Frontal cortex (tissue), 4 donors: ENCODE measurements around the gene ABCG1. TPM values are rescaled to one million over a fixed set of nuclear protein-coding genes. Genes with fewer than 3 reads are reported as not detected.

Experiments
- DNase-seq, 2 donors: peaks; one replicate each; pipeline ENCODE4 v3.0.0; 2012; ENCODE audit warnings: low spot score in 2 of 2
- FAIRE-seq: peaks from 2 replicates; lab custom pipeline; 2012; peaks lifted over from hg19 to GRCh38; lab: Jason Lieb, UNC
- total RNA-seq: library from RNA; depleted of rRNA; stranded (reverse); fragments of >200 nt; gene quantifications from one replicate; pipeline ENCODE4 v1.2.3, GENCODE V29; 2014
- donor health status: control.
- donor health status: control.
- donor health status: control.

ABCG1 gene
- total RNA-seq, 1 donor from 2014 or later: 13.0 TPM

DNA sequence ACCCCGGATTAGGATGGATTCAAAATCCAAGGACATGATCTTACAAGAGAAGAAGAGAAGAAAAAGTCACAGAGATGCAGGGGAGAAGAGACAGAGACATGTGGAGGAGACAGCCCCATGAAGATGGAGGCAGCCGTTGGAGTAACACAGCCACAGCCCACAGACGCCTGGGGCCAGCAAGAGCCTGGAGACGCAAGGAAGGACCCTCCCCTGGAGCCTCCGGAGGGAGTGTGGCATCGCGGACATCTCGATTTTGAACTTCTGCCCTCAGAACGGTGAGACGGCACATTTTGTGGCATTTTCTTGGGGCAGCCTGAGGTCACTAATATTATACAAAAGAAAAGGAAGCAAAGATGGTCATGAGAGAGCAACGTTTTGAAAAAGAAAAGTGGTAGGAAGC is 28.8 kb downstream of the ABCG1 start:
- DNase-seq (no peak), FAIRE-seq (no peak)

DNA sequence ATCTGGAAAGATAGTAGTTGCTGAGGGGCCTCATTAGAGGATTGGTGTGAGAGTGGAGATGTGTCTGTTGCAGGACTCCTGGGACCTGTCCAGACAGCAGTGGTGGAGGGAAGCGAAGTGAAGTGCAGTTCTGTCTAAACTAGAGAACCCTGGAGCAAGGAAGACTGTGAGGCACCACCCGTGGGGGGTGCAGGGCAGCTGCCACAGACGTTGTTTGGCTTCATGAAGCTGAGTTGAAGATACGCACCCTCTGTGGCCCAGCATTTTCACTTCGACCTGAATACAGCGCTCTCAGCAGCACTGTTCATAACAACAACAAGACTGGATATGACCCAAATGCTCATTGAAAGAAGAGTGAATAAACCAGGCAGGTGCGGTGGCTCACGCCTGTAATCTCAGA is 29.3 kb downstream of the ABCG1 start:
- no peak for DNase-seq
- no peak for FAIRE-seq

DNA sequence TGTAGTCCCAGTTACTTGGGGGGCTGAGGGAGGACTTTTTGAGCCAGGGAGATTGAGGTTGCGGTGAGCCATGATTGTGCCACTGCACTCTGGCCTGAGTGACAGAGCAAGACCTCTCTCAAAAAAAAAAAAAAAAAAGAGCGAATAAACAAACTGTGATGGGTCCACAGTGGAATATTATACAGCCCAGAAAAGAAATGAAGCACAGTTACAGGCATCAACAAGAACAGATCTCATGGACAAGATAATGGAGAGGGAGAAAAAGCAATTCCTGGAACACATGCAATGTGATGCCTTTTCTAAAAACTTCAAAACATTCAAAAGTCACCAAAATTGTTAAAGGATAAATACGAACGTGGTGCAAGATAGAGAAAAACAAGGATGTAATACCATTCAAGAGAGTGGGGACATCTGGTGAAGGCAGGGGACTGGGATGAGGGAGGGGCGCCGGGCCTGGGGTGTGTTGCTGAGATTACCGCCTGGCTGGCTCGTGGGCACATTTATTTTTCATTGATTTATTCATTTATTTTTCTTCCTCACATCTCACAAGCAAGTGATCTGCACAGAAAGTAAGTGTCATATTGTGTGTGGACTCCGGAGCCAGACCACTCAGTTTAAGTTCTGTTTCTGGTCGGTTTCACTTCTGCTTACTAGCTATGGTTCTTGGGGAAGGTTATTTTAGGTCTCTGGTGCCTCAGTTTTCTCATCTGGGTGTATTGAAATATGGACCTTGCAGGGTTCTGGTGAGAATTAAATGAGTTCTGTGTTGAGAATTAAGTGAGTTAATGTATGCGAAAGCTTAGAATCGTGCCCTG is 30.1 kb downstream of the ABCG1 start:
- FAIRE-seq (no peak), DNase-seq (no peak)

DNA sequence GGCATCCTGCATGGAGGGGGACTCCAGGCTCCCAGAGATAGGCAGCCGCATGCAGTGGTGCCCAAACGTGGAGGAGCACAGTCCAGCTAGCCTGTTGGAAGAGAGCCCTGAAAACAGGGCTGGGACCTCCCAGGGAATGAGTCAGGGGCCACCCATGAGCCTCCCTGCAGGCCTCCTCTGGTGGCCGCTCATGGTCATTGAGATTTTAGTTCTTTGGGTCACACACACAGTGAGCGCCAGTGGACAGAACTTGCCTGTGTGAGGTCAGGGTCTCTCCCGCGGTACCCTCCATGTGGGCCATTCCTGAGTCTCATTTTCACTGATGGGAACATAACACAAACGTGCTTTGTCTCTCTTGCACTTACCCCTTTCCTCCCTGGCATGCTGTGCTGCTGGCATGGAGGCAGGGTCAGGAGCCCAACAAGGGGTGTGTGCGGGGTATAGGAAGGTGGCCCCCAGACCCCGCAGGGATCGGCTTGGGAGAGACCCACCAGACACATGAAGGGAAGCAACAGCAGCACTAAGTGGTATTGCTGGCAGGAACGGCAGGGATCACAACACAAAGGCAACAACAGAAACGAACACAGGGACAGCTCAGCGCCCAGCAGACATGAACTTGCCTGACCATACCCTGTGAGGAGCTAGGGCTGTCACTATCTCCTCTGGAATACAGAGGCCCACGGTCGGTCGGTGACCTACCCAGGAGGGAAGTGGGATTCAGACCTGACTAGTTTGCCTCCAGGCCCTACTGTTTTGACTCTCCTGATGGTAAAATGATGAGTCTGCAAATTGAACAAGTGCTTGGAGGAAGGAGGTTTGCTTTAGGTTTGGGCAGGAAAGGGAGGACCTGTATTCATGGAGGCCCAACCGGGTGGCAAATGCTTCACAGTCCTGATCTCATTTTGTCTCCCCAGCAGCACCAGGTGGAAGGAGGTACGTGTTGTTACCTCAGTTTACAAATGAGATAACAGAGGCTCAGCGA is 31.8 kb downstream of the ABCG1 start:
- FAIRE-seq: no peak
- no peak for DNase-seq

DNA sequence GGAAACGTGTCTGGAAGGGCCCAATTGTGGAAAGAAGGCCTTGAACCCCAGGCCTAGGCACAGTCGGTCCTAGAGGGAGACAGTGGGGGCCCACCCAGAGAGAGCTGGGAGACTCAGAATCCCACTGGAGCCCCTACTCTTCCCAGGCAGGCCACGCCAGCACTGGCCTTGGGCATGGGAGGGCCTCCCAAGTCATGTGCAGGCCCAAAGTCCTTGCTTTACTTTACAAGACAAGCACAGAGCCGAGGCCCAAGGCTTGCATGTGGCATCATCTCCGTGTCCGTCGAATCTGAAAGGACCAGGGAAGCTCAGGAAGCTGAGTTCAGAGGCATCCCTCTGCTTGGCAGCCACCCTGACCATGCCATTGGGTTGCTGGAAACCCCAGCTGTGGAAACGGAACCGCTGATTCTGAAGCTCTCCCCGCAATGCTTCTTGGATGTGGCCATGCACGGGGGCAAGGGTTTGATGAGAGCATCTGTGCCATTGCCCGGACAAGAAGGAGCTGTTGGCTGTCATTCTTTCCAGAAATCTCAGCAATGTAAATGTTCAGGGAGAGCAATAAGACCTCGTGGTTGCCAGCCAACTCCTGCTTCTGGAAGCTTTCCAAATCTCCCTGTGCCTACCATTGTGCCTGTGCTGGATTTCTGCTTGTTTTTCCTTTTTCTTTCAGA is 32.8 kb downstream of the ABCG1 start:
- FAIRE-seq: no peak
- DNase-seq: no peak

DNA sequence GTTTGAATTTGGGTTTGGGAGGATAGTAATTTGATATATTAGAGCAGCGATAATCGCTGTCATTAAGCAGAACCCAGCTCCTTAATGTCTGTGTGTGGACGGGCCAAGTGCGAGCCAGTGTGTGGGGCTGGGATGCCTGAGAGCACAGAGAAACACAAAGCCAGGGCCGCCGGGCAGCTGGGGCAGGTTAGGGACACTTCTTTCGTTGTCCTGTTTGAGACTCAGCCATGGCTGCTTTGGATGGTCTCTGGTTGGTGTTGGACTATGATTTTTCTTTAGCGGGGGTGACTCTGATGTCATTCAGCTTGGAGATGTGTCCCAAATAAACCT is 33.4 kb downstream of the ABCG1 start:
- no peak for DNase-seq
- FAIRE-seq: no peak

DNA sequence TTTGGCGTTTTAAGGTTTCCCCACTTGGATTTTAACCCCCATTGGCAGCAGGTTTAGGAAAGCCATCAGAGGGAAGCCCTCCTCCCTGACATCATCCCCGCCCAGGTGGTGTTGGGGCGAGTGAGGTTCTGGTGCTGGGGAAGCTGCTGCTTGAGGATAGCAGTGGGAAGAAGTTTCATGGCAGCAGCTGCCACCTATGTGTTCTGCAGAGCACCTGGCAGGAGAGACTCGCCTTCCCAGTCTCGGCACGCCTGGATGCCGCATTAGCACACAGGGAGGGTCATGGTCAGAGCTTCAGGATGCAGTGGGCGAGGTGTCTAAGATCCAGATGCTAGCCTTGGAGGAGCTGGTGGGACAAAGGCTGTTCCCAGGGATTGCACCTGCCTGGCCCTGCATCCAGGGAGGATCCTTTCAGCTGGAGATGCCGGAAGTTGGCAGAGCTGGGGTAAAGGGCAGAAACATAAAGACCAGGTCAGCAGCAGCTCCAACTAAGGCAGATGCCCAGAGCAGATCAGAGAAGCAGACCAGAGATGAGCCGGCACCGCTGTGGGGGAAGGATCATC is 33.9 kb downstream of the ABCG1 start:
- DNase-seq (no peak), FAIRE-seq (no peak)

DNA sequence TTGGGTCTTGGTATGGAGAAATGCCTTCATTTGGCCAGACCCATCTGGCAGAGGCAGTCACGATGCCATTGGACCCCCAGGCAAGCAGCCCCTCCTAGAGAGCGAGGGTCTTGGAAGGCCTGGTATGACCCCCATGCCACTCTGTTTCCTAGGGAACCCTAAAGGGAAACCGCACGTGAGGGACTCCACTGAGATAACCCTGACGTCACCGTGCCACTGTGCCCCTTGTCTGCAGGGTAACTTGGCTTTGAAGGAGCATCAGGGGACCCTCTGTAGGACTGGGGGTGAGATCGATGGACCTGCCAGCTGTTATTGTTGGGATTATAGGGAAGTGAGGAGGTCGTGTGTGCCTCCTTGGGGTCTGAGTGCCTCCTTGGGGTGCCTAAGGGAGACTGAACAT is 34.5 kb downstream of the ABCG1 start:
- no peak for DNase-seq
- FAIRE-seq: no peak

DNA sequence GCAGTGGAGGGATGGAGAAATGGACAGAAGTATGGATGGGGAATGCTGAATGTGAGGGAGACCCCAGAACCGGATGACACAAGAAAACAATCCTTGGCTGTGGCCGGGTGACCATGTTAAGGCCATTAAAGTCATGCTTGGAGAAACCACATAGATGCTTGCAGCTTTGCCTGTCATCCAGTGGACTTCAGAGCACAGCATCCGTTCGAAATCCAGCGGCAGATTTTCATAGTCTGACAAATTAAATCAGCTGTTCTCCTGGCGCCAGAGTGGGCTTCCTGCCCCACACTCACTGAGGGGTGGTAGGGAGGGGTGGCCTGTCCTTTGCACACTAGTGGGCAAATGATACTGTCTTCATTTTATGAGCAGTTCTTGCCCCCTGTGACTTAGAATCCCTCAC is 35.1 kb downstream of the ABCG1 start:
- FAIRE-seq (no peak), DNase-seq (no peak)

DNA sequence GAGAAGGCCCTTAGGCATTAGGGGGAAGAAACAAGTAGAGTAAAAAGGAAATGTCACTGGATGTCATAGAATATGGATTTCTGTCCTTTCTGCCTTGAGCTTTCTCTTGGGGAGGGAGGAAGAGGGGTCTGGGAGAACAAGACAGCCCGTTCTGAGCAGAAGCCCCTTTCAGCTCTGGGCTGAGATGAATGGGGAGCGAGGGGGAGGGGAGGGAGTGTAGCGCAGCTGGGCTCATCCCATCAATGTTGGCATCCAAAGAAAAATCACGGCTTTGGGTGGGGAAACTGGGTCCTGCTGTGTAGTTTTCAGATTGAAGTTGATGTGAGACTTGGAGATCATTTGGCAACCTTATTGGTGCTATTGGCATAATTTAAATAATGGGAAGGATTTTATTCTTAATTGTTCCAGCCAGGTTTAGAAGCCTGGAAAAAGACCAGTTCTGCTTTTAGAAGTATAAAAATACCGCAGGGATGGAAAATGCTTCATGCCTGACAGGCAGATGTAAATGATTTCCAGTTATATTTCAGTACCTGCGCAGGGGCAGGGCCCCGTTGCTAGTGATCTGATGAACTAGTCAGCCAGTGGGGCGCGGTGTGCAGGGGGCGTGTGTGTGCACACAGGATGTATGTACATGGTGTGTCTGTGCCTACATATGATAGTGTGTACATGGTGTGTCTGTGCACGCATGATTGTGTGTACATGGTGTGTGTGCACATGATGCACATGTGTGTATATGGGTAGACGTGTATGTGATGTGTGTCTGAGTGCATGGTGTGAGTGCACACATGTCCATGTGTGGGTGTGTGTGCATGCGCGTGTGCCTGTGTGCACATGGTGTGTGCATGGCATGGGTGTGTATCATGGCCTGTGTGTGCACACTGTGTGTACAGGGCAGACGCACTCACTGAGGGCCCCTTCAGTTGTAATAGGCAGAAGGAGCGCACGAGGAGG is 36.0 kb downstream of the ABCG1 start:
- DNase-seq: no peak
- FAIRE-seq: no peak

DNA sequence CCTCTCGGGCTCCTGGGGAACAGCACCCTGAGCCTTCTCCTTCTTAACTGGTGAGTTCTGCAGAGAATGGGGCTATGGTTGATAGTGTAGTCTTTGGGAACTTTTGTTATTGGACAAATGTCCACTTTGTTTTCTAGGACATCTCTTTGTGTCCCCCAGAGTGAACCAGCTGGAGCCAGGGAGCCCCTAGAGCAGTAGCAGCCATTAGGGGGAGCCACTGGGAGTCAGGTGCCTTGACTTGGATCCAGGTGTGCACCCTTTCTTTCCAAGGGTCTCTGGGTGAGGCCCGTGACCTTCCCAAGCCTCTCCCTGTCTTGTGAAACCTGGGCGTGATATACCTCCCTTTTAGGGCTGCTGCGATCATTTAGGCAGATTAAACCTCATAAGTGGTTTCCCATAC is 36.9 kb downstream of the ABCG1 start:
- FAIRE-seq: no peak
- DNase-seq: no peak

DNA sequence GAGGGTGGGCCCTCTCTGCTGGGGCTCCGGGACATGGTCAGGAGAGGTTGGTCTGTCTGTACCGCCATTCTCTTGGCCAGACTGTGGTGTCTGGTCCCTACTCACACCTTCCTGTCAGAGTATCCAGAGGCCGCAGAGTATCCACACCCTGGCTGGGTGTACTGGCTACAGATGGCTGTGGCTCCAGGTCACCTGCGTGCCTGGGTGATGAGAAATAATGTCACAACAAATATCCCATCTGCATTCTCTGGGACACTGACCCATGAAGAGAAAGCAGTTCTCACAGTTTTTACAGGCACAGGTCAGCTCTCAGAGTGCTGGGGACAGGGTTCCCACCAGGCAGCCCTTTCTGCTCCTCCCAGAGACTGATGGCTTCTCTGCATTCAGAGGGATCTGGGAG is 37.4 kb downstream of the ABCG1 start:
- no peak for FAIRE-seq
- DNase-seq: no peak

DNA sequence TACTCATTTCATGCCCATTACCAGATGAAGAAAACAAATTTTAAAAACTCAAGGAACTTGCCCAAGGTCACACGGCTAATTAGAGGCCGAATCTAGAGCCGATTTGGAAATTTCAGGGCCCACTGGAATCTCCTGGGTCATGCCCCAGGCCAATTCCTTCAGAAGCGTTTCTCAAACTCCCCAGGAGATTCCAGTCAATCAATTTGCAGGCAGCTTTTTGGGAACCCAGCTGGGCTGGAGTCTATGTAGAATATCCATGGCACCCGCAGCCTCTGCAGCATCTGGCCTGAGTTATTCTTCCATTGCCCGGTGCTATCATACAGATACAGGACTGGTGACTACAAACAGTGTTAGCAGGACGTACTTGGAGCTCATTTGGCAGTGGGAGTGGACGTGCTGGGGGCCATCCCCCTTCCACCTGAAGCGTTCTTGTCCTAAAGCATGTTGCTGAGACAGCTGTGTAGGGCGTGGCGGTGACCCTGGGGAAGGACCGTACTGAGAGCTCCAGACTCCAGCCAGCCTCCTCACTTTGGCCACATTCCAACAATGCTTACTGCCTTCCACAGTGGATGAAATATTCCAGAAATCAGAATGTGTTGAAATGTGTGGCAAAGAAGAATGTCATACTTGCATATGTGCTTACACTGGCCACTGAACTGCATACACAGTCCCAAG is 38.3 kb downstream of the ABCG1 start:
- DNase-seq: no peak
- FAIRE-seq: no peak

DNA sequence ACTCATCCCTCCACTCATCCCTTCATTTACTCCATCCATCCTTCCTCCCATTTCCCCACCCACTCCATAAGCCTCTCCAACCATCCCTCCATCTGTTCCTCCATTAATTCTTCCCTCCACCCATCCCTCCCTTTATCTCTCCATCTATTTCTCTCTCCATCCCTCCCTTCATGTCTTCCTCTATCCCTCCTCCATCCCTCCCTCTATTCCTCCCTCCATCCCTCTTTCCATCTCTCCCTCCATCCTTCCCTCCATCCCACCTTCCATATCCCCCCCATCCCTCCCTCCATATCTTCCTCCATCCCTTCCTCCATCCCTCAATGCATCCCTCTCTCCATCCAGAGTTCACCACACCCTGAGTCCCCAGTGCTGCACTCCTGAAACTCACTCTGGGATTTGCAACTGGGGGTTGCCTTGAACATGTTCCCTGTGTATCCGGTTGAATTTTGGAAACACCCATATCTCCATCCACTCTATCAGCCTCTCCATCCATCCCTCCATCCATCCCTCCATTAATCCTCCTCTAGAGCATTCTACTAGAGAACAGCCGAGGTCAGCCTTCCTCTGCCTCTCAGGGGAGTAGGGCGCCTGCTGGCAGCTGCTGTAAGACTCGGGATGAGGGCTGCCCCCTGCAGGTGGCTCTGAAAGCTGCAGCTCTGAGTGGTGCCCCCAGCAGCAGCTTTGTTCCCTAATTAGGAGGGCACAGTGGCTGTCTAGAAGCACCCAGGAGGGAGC is 39.4 kb downstream of the ABCG1 start:
- DNase-seq (peak; percentile 54 to 82), FAIRE-seq (no peak)

DNA sequence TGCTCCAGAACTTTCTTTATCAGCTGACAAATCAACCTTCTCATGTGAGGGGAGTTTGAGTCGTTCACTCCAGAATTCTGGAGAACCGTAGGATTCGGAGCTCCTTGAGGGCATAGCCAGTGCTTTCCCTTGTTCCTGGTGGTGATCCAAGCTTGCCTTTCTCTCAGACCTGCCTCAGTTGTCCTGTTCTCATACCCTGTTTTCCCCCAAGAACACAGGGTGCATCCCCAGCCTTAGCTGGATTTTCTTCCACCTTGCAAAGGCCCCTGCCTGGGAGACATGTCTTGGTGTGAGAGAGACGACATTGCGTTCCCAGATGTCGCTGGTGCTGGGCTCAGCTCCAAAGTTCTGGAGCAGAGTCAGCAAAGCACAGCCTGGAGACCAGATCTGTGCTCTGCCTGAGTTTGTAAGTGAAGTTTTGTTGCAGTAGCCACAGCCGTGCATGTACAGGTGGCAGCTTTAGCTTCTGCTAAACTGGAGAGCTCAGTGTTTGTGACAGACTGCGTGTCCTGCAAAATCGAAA is 40.0 kb downstream of the ABCG1 start:
- no peak for FAIRE-seq
- DNase-seq: peak in 1 of 2 donors; percentile 47

DNA sequence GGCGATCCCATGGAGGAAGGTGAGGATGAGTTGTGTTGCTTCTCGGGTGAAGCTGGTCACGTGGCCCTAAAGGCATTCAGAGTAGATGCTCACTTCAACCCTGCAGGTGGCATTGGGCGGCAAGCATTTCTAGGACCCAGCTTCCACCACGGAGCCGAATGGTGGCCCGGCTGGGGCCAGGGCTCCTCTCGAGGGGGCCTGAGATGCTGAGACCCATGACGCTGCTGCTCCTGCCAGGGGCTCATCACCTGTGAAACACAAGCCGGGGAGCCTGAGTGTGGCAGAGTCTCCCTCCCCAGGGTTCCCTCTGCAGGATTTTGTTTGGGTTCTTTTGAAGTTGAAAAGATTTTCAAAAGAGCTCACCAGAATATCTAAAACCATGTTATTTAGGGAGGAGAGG is 41.2 kb downstream of the ABCG1 start:
- FAIRE-seq: no peak
- no peak for DNase-seq

DNA sequence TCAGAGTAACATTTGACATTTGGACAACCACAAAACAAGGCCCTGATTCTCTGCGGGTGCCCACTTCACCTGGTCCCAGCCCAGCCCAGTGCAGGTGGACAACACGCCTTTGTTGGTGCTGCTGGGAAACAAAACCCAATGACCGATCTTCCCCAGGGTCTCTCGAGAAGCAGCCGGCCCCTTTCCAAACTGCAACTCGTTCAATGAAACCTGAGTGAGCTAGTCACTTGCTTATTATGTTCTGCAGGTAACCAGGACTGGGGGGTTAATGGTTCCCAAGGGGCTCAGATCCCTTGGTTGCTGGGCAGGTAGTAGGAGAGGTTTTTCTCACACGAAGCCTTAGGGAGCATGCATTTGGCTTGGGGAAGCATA is 42.9 kb downstream of the ABCG1 start:
- FAIRE-seq (no peak), DNase-seq (no peak)

DNA sequence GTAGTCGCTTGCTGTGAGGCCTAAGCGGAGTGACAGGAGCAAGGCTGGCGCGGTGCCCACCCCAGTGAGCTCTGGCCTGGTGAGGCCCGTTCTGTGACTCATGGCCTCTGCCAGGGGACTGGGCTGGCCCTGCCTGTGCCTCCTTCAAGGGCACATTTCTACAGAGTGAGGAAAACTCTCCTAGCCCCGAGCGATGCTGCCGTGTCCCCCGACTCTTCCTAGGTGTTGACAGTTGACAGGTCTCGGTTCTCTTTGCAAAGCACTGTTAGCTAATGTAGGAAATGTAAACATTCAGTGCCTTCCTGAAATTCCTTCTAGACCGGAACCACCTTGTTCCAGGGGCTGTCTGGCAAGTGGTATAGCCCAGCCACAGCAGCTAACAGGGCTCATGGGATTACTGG is 43.9 kb downstream of the ABCG1 start:
- no peak for FAIRE-seq
- DNase-seq: no peak
